Spinal cord (tissue), 10 donors: ENCODE data around the gene TAF1D. TPM values are rescaled to one million over a fixed set of nuclear protein-coding genes. Genes with fewer than 3 reads are reported as not detected.
A peak's percentile ranks its signal among the peaks of the same experiment; 100 is the strongest.

Experiments
- DNase-seq, 6 donors: peaks; one replicate each; pipeline versions ENCODE4 v3.0.0 to v3.0.0-alpha.2; 2013 to 2015; ENCODE audit warnings: low spot score in 6 of 6, low read depth in 4 of 6
- H3K27ac ChIP-seq: one replicate; pipeline ENCODE4 v1.5.1; 2013; ENCODE audit warnings: low read depth, low read length, control low read depth
- H3K27me3 ChIP-seq: one replicate; pipeline ENCODE4 v1.6.1; 2013; ENCODE audit warnings: low read length; ENCODE audit not compliant: control insufficient read depth, insufficient read depth
- H3K36me3 ChIP-seq: one replicate; pipeline ENCODE4 v1.6.1; 2013; ENCODE audit warnings: low read length; ENCODE audit not compliant: control insufficient read depth, insufficient read depth
- H3K4me1 ChIP-seq: one replicate; pipeline ENCODE4 v1.6.1; 2013; ENCODE audit warnings: low read length; ENCODE audit not compliant: control insufficient read depth, insufficient read depth
- H3K4me3 ChIP-seq: one replicate; pipeline ENCODE4 v1.5.1; 2013; ENCODE audit warnings: low read depth, low read length, control low read depth
- H3K9me3 ChIP-seq: one replicate; pipeline ENCODE4 v1.6.1; 2013; ENCODE audit warnings: low read length; ENCODE audit not compliant: control insufficient read depth, insufficient read depth
- WGBS: methylation state at CpG from one replicate; pipeline ENCODE4 v1.1.5; 2013; ENCODE audit warnings: missing lambda C conversion rate; ENCODE audit not compliant: insufficient coverage; 5-methylcytosine and 5-hydroxymethylcytosine counted together
- polyA plus RNA-seq, 2 donors: library from polyadenylated mRNA; unstranded; fragments of 120-200 nt; gene quantifications; one replicate each; pipeline ENCODE4 v1.2.1, GENCODE V29; 2013; ENCODE audit not compliant: insufficient read length in 2 of 2
- total RNA-seq, 2 donors: library from RNA; depleted of rRNA in 1 of 2; stranded (reverse); fragments of 120-200 nt in 1 of 2; fragments of >200 nt in 1 of 2; gene quantifications; one replicate each; pipeline versions ENCODE4 v1.2.3 to v1.2.4, GENCODE V29; 2013 to 2014
- donor health status: healthy.

Gene TAF1D
- total and polyA plus RNA-seq, 4 donors = 103 to 266 (median 108) TPM

- WGBS = 80% methylated on average over 2 of the region's 5 CpGs
- H3K27ac ChIP-seq = no peak overlapping the region
- peaks cover 17% of the 10 kb centered on the region for H3K36me3 ChIP-seq
Observed at GRCh38 chr11:93730108-93731107, 10.9 kb downstream of the TAF1D start.

DNA sequence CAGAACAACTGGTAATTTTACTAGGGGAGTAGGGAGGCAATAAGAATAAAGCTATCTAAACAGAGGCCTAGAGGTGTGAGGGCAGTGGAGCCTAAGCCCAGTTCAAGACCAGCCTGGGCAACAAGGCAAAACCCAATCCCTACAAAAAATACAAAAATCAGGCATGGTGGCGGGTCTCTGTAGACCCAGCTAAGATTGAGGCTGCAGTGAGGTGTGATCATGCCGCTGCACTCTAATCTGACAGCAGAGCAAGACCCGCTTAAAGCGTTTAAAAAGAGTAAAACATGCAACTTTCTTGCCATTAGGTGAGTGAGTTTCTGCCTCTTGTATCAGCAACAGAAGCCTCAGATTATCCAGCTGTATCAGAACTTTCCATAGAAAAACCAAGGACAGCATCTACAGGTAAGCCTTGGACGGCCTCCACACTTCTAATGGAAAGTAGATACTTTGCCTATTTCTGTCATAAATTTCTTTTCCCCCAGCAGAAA lies 12.1 kb downstream of the TAF1D start:
- H3K27ac ChIP-seq = no peak overlapping the region
- H3K27me3 ChIP-seq = no peaks in the 10 kb centered on the region
- no peak overlapping the region for H3K4me3 ChIP-seq
- no peaks in the 10 kb centered on the region for H3K4me1 ChIP-seq
- H3K36me3 ChIP-seq = peaks cover 16% of the 10 kb centered on the region
- no peaks in the 10 kb centered on the region for H3K9me3 ChIP-seq
- DNase-seq = no peak
- WGBS = 100% methylated on average over 4 of the region's 5 CpGs

More at GRCh38 chr11:93730108-93731107, 10.9 kb downstream of the TAF1D start:
- no peaks in the 10 kb centered on the region for H3K4me1 ChIP-seq
- no peaks in the 10 kb centered on the region for H3K9me3 ChIP-seq
- H3K27me3 ChIP-seq = no peaks in the 10 kb centered on the region
- DNase-seq = peak in 1 of 6 donors; percentile 7
- no peak overlapping the region for H3K4me3 ChIP-seq

GRCh38 chr11:93728792-93729128 lies 12.5 kb downstream of the TAF1D start:
- DNase-seq = no peak
- WGBS = no CpG with 5 or more reads among the region's 2 CpGs
- peaks cover 16% of the 10 kb centered on the region for H3K36me3 ChIP-seq

DNA sequence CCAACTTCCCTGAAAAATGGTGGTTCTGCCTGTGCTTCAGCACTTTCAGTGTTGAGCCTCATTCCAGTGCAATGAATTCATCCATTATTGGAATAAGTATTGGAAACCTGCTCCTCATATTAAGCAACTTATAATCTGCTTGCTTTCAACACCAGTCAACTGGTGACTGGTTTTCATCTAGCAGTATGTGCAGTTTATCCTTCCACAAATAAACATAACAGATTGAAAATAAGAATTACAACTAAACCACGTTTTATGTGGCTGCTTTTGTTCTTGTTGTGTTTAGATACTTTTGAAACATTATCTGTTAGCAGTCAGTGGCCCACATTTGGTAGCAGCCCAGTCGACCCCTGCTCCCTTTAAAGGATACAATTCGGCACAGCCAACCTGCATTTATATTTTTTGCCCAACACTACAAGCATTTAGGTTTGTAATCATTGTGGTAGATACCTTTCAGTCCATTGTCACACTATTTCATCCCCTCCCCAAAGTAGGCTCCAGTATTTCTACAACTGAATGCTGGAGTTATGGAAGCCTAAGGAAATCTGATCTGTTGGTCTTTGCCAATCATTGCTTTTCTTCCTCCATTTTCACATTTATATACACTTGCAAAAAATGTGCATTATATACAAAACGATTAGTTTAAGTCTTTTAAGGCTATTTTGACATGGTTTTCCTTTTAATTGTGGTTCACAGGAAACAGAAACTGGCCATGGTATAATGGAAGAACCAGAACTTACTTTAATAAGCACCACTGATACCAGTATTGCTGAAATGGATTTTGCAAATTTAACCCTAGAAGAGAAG lies 13.1 kb downstream of the TAF1D start:
- Histone ChIP-seq H3K27ac (no peak overlapping the region), H3K36me3 (peaks cover 16% of the 10 kb centered on the region), H3K9me3 (no peaks in the 10 kb centered on the region), H3K4me3 (no peak overlapping the region), H3K4me1 (no peaks in the 10 kb centered on the region), H3K27me3 (no peaks in the 10 kb centered on the region)
- no CpG with 5 or more reads among the region's 4 CpGs for WGBS
- no peak for DNase-seq

More at GRCh38 chr11:93728792-93729128, 12.5 kb downstream of the TAF1D start:
- no peaks in the 10 kb centered on the region for H3K4me1 ChIP-seq
- no peaks in the 10 kb centered on the region for H3K9me3 ChIP-seq
- H3K4me3 ChIP-seq = no peak overlapping the region
- H3K27ac ChIP-seq = no peak overlapping the region
- H3K27me3 ChIP-seq = no peaks in the 10 kb centered on the region

- Histone ChIP-seq H3K4me3 (no peak overlapping the region), H3K9me3 (no peaks in the 10 kb centered on the region), H3K27ac (no peak overlapping the region), H3K27me3 (no peaks in the 10 kb centered on the region), H3K4me1 (no peaks in the 10 kb centered on the region), H3K36me3 (peaks cover 22% of the 10 kb centered on the region)
- WGBS = no CpG with 5 or more reads among the region's 1 CpG
- DNase-seq = no peak
Observed at GRCh38 chr11:93724089-93724488, 17.2 kb downstream of the TAF1D start.

DNA sequence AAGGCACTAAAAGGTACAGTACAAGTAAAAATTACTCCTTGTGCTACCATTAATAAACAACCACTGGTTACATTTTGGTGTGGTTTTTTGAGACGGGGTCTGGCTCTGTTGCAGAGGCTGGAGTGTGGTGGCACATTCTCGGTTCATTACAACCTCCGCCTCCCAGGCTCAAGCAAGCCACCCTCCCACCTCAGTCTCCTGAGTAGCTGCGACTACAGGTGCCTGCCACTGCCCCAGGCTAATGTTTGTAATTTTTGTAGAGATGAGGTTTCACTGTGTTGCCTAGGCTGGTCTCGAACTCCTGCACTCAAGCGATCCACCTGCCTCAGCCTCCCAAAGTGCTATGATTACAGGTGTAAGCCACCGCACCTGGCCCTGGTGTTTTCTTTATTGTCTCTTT lies 20.8 kb downstream of the TAF1D start:
- Histone ChIP-seq H3K27ac (no peak overlapping the region), H3K36me3 (peaks cover 21% of the 10 kb centered on the region), H3K4me3 (no peak overlapping the region), H3K4me1 (no peaks in the 10 kb centered on the region), H3K27me3 (no peaks in the 10 kb centered on the region), H3K9me3 (no peaks in the 10 kb centered on the region)
- 100% methylated on average over 1 of the region's 7 CpGs for WGBS
- no peak for DNase-seq

GRCh38 chr11:93719310-93719709 lies 22.0 kb downstream of the TAF1D start:
- H3K4me3 ChIP-seq = no peak overlapping the region
- no peaks in the 10 kb centered on the region for H3K9me3 ChIP-seq
- H3K27me3 ChIP-seq = no peaks in the 10 kb centered on the region
- H3K36me3 ChIP-seq = peaks cover 18% of the 10 kb centered on the region
- no peak overlapping the region for H3K27ac ChIP-seq
- H3K4me1 ChIP-seq = no peaks in the 10 kb centered on the region
- no CpG with 5 or more reads among the region's 4 CpGs for WGBS
- DNase-seq = no peak

DNA sequence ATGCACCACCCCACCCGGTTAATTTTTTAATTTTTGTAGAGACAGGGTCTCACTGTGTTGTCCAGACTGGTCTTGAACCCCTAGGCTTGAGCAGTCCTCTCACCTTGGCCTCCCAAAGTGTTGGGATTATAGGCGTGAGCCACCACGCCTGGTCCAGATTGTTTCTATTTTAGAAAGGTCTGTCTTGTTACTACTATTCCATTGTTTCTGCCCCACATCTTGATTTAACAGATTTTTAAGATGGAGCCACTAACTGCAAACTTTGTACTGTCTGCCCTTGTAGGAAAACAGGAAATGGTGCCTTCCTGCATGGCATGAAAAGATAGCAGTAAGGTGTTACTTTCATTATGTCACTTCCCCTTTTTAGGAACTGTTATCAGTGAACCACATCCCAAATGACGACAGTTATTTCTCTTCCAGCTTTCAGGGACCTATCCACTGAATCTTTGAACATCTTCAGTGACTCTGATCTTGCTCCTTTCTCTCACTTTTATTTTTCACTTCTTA lies 23.2 kb downstream of the TAF1D start:
- WGBS = 94% methylated on average over 3 of the region's 4 CpGs
- H3K27ac ChIP-seq = no peak overlapping the region
- no peaks in the 10 kb centered on the region for H3K9me3 ChIP-seq
- H3K4me1 ChIP-seq = no peaks in the 10 kb centered on the region
- DNase-seq = no peak
- peaks cover 18% of the 10 kb centered on the region for H3K36me3 ChIP-seq
- no peaks in the 10 kb centered on the region for H3K27me3 ChIP-seq
- H3K4me3 ChIP-seq = no peak overlapping the region

DNA sequence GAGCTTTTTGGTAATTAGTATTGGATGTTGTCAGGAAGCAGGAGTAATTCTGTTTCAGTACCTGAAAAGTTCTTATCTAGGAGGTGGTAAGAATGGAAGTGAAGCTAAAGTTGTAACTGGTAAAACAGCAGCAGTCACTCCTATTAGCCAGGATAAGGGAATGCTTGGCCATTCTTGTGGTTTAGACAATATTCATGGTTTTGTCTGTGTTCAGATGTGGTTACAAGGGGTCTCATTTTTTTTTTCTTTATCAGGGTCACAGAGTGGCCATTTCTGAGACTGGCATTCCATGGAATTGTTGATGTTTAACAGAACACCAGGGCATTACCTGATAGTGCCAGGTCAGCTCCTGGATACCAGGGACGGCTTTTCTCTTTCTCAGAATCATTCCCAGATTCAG lies 23.8 kb downstream of the TAF1D start:
- no peaks in the 10 kb centered on the region for H3K4me1 ChIP-seq
- WGBS = 100% methylated on average over 1 of the region's 1 CpG
- H3K27ac ChIP-seq = no peak overlapping the region
- H3K4me3 ChIP-seq = no peak overlapping the region
- no peak for DNase-seq
- H3K27me3 ChIP-seq = no peaks in the 10 kb centered on the region
- no peaks in the 10 kb centered on the region for H3K9me3 ChIP-seq
- H3K36me3 ChIP-seq = peaks cover 18% of the 10 kb centered on the region
